Measurements from ENCODE around the gene TRAF3IP3. TPM values are rescaled to one million over a fixed set of nuclear protein-coding genes. Genes with fewer than 3 reads are reported as not detected.

Gene TRAF3IP3
- total and polyA plus RNA-seq, 2 of the 13 experiments (the other 11 are each of a cell fraction or from before 2014, with no cell fraction given) = not detected

DNA sequence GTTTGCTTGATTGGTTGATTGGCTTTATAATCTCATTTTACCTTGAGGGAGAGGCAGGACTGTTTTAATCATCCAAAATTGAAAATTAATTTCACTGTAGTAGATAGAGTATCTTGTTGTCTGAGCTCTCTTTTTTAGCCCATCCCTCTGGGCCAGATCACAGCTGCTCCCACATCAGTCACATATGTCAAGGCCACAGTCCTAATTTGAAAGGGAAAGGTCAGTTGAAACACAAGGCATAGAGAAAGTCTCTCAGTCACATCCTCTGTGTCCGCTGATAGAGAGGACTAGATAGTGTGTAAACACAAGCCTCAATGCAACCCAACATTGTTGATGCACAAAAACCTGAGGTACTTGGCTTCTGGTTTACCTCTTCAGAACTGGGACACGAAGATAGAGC lies 21.7 kb downstream of the TRAF3IP3 start:
- CTCF ChIA-PET (ENCODE audit: low intra/inter-chr PET ratio, low total read pairs) = no interaction called here
- H3K27ac ChIP-seq (ENCODE audit: extremely low read length, insufficient read depth, low read length) = no peak overlapping the region
- TF ChIP-seq ZNF503 (CRISPR knock-in tag; IDR thresholded peaks at IDR 0.05) (no peak), ELK4 (CRISPR knock-in tag; IDR thresholded peaks at IDR 0.05; ENCODE audit: borderline replicate concordance) (no peak), STAG1 (CRISPR knock-in tag; IDR thresholded peaks at IDR 0.05) (no peak), GFI1 (CRISPR knock-in tag; IDR thresholded peaks at IDR 0.05; ENCODE audit: borderline replicate concordance) (no peak), MIER3 (CRISPR knock-in tag; IDR thresholded peaks at IDR 0.05; ENCODE audit: borderline replicate concordance) (no peak), ATF7-NPFF (CRISPR knock-in tag; IDR thresholded peaks at IDR 0.05; ENCODE audit: low read depth) (no peak), FOSL1 (CRISPR knock-in tag; IDR thresholded peaks at IDR 0.05; ENCODE audit: borderline replicate concordance) (no peak), DNMT3B (CRISPR knock-in tag; conservative IDR thresholded peaks at IDR 0.05) (no peak), ZNF775 (CRISPR knock-in tag; IDR thresholded peaks at IDR 0.05; ENCODE audit: borderline replicate concordance) (no peak), ZNF605 (CRISPR knock-in tag; IDR thresholded peaks at IDR 0.05) (no peak), NCOR1 (IDR thresholded peaks at IDR 0.05; ENCODE audit: borderline replicate concordance, low read length) (no peak), MBNL3 (CRISPR knock-in tag; conservative IDR thresholded peaks at IDR 0.05) (no peak)
- TF ChIP-seq, protein P1, sequence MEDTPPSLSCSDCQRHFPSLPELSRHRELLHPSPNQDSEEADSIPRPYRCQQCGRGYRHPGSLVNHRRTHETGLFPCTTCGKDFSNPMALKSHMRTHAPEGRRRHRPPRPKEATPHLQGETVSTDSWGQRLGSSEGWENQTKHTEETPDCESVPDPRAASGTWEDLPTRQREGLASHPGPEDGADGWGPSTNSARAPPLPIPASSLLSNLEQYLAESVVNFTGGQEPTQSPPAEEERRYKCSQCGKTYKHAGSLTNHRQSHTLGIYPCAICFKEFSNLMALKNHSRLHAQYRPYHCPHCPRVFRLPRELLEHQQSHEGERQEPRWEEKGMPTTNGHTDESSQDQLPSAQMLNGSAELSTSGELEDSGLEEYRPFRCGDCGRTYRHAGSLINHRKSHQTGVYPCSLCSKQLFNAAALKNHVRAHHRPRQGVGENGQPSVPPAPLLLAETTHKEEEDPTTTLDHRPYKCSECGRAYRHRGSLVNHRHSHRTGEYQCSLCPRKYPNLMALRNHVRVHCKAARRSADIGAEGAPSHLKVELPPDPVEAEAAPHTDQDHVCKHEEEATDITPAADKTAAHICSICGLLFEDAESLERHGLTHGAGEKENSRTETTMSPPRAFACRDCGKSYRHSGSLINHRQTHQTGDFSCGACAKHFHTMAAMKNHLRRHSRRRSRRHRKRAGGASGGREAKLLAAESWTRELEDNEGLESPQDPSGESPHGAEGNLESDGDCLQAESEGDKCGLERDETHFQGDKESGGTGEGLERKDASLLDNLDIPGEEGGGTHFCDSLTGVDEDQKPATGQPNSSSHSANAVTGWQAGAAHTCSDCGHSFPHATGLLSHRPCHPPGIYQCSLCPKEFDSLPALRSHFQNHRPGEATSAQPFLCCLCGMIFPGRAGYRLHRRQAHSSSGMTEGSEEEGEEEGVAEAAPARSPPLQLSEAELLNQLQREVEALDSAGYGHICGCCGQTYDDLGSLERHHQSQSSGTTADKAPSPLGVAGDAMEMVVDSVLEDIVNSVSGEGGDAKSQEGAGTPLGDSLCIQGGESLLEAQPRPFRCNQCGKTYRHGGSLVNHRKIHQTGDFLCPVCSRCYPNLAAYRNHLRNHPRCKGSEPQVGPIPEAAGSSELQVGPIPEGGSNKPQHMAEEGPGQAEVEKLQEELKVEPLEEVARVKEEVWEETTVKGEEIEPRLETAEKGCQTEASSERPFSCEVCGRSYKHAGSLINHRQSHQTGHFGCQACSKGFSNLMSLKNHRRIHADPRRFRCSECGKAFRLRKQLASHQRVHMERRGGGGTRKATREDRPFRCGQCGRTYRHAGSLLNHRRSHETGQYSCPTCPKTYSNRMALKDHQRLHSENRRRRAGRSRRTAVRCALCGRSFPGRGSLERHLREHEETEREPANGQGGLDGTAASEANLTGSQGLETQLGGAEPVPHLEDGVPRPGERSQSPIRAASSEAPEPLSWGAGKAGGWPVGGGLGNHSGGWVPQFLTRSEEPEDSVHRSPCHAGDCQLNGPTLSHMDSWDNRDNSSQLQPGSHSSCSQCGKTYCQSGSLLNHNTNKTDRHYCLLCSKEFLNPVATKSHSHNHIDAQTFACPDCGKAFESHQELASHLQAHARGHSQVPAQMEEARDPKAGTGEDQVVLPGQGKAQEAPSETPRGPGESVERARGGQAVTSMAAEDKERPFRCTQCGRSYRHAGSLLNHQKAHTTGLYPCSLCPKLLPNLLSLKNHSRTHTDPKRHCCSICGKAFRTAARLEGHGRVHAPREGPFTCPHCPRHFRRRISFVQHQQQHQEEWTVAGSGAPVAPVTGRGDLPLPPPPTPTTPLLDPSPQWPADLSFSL (CRISPR knock-in tag; IDR thresholded peaks at IDR 0.05) = no peak
- H4K20me1 ChIP-seq (ENCODE audit: insufficient read depth, low read length) = no peaks in the 10 kb centered on the region
- in situ Hi-C loops (cut with HindIII; ENCODE audit: extremely low pct_ligation_motif_present, low pct_unique_long_range_greater_than_20kb) = no loop called here
- H3K36me3 ChIP-seq (replicated peaks in 1 of 2; ENCODE audit: control insufficient read depth in 1 of 2, insufficient read depth in 2 of 2, low read length in 2 of 2) = no peaks in the 10 kb centered on the region
- no peak overlapping the region for H3K4me2 ChIP-seq (ENCODE audit: low read depth, low read length)
- no peak for ATAC-seq
- no peak overlapping the region for H2AFZ ChIP-seq (ENCODE audit: low read length)
- POLR2A ChIA-PET = no interaction called here
- H3K9me3 ChIP-seq (ENCODE audit: low read length) = no peaks in the 10 kb centered on the region
- no TSS peak for BruUV-seq (replicated peaks)
- DNase-seq (ENCODE audit: low spot score) = no peak
- no peaks in the 10 kb centered on the region for H3K27me3 ChIP-seq (ENCODE audit: control insufficient read depth in 1 of 2, insufficient read depth in 2 of 2, low read length in 2 of 2)
- H3K9ac ChIP-seq (ENCODE audit: insufficient read depth, low read depth, low read length) = no peak overlapping the region
- 25% methylated on average over 2 of the region's 2 CpGs for WGBS (ENCODE audit: low lambda C conversion rate)
- H3K4me1 ChIP-seq (ENCODE audit: insufficient read depth, low read length) = no peaks in the 10 kb centered on the region
- H3K79me2 ChIP-seq (ENCODE audit: insufficient read depth, low read length) = no peaks in the 10 kb centered on the region
- no peak overlapping the region for H3K4me3 ChIP-seq (replicated peaks in 1 of 3; ENCODE audit: insufficient read depth in 1 of 3, low read depth in 2 of 3, low read length in 3 of 3)
- no peak for FAIRE-seq
- intact Hi-C loops (cut with micrococcal nuclease; ENCODE audit: unreplicated experiment) = no loop called here

Data from HepG2 (cell line).